Peyer's patch (tissue), 4 donors: ENCODE data around the gene GPR37L1.

Experiments used
- CTCF ChIP-seq, 6 experiments: fragments of 450-650 bp in 4 of 6; fragments of 200-600 bp in 2 of 6; sonication (generic) in 1 of 6; IDR thresholded peaks; one replicate each; pipeline ENCODE4 v1.5.1; 2017 to 2019; ENCODE audit warnings: antibody characterized with exemption in 6 of 6, mild to moderate bottlenecking in 3 of 6, moderate library complexity in 1 of 6
- POLR2A ChIP-seq, 2 donors: fragments of 450-650 bp; IDR thresholded peaks; one replicate each; pipeline ENCODE4 v1.5.1; 2017; ENCODE audit warnings: antibody characterized with exemption in 2 of 2, mild to moderate bottlenecking in 2 of 2, moderate library complexity in 2 of 2

- no peak for TF ChIP-seq POLR2A (IDR thresholded peaks at IDR 0.05)
- TF ChIP-seq CTCF (IDR thresholded peaks at IDR 0.05): no peak
These were observed 6.4 kb upstream of the GPR37L1 start for GRCh38 chr1:202116287-202116686.
